BLaER1 (cell line): ENCODE results near the gene RNU5D-1.

Experiments used
- H3K27ac ChIP-seq: shearing (Covaris generic); formaldehyde crosslinking; 2 replicates; pipeline ENCODE4 v1.8.1; 2022
- H3K27me3 ChIP-seq: shearing (Covaris generic); formaldehyde crosslinking; 2 replicates; pipeline ENCODE4 v1.8.1; 2022
- H3K36me3 ChIP-seq: shearing (Covaris generic); formaldehyde crosslinking; 2 replicates; pipeline ENCODE4 v1.8.1; 2022
- H3K4me1 ChIP-seq: shearing (Covaris generic); formaldehyde crosslinking; 2 replicates; pipeline ENCODE4 v1.8.1; 2022
- H3K4me2 ChIP-seq: shearing (Covaris generic); formaldehyde crosslinking; 2 replicates; pipeline ENCODE4 v1.8.1; 2022
- H3K4me3 ChIP-seq: shearing (Covaris generic); formaldehyde crosslinking; 2 replicates; pipeline ENCODE4 v1.8.1; 2022
- H3K9ac ChIP-seq: shearing (Covaris generic); formaldehyde crosslinking; 2 replicates; pipeline ENCODE4 v1.8.1; 2022
- H3K9me3 ChIP-seq: shearing (Covaris generic); formaldehyde crosslinking; 2 replicates; pipeline ENCODE4 v1.8.1; 2022
- H4K20me1 ChIP-seq: shearing (Covaris generic); formaldehyde crosslinking; 2 replicates; pipeline ENCODE4 v1.8.1; 2022
- Cebpa-rat ChIP-seq: shearing (Covaris generic); IDR thresholded peaks from 2 replicates; pipeline ENCODE4 v1.8.1; 2022

Gene RNU5D-1

DNA sequence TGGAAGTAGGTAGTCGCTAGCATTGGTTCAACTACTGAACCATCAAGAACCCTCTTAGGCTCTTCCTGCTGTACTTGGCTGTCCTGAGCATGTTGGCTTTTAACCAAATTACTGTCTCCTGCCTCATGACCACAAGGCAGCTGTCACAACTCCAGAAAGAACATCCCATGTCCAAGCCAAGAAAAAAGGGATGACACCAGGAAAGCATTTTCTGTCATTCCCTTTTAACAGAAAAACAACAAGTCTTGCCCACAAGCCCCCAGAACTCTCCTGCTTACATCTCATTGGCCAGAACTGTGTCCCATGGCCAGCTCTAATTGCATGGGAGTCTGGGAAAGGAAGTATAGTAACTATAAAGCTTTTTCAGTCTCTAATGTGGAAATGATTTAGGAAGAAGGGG is 2.4 kb upstream of the RNU5D-1 start:
- H3K27me3 ChIP-seq, result no peaks in the 10 kb centered on the region
- peak overlapping the region; percentile 19; the same call in 1 of the 2 replicates for H3K9ac ChIP-seq
- no peak overlapping the region for H3K27ac ChIP-seq
- H3K9me3 ChIP-seq, result 0 out of 2 replicates have a peak, but pooled peaks cover 4% of the 10 kb centered on the region
- peak overlapping the region; percentile 36 for H3K4me2 ChIP-seq
- no peak overlapping the region for H3K4me3 ChIP-seq
- H4K20me1 ChIP-seq, result no peaks in the 10 kb centered on the region
- TF ChIP-seq Cebpa-rat, result no peak
- peaks cover 48% of the 10 kb centered on the region for H3K4me1 ChIP-seq
- H3K36me3 ChIP-seq, result no peaks in the 10 kb centered on the region

GRCh38 chr1:44724955-44725698 is 5.8 kb downstream of the RNU5D-1 start:
- H3K4me2 ChIP-seq, result peak overlapping the region; percentile 71
- no peak overlapping the region for H3K9ac ChIP-seq
- H3K9me3 ChIP-seq, result 0 out of 2 replicates have a peak, but pooled peaks cover 4% of the 10 kb centered on the region
- no peaks in the 10 kb centered on the region for H3K27me3 ChIP-seq
- peak overlapping the region; percentile 22; the same call in 1 of the 2 replicates for H3K27ac ChIP-seq
- H4K20me1 ChIP-seq, result no peaks in the 10 kb centered on the region
- no peak for TF ChIP-seq Cebpa-rat
- H3K4me1 ChIP-seq, result peaks cover 51% of the 10 kb centered on the region
- H3K36me3 ChIP-seq, result no peaks in the 10 kb centered on the region
- no peak overlapping the region for H3K4me3 ChIP-seq

DNA sequence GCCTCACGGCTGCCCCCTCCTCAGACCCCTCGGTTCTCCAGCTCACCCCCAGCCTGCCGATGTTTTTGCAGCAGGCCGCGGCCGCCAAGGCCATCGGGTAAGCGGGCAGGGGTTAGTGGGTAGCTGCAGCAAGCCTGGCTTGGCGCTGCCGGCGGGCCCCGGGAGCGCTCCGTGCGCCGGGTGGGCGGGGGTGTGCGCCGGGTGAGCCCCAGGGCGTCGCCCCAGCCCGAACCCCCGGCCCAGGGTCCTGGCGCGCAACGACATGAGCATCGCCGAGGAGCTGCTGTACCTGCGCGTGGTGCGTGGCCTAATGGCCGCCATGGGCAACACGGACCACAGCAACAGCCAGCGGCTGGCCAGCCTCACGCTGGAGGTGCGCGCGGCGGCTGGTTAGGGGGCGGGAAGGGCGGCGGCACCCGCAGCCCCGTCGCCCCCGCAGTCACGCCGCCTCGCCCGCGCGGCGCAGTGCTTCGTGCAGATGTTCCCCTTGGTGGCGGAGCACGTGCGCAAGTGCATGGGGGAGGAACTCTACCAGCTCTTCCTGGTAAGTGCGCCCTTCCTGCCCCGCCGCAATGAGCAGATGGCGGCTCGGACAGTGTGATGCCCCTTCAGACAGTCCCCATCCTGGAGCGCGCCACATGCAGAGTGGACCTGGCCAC is 6.5 kb downstream of the RNU5D-1 start:
- no peaks in the 10 kb centered on the region for H3K36me3 ChIP-seq
- H3K4me1 ChIP-seq, result peaks cover 53% of the 10 kb centered on the region
- no peak overlapping the region for H3K9ac ChIP-seq
- no peaks in the 10 kb centered on the region for H4K20me1 ChIP-seq
- peak overlapping the region; percentile 71 for H3K4me2 ChIP-seq
- peak overlapping the region; percentile 74 for H3K27ac ChIP-seq
- no peak overlapping the region for H3K4me3 ChIP-seq
- TF ChIP-seq Cebpa-rat, result no peak
- no peaks in the 10 kb centered on the region for H3K27me3 ChIP-seq
- 0 out of 2 replicates have a peak, but pooled peaks cover 4% of the 10 kb centered on the region for H3K9me3 ChIP-seq

- peak overlapping the region; percentile 71 for H3K4me2 ChIP-seq
- no peaks in the 10 kb centered on the region for H3K36me3 ChIP-seq
- H3K27ac ChIP-seq, result peak overlapping the region; percentile 74
- no peak for TF ChIP-seq Cebpa-rat
- no peaks in the 10 kb centered on the region for H4K20me1 ChIP-seq
- H3K4me1 ChIP-seq, result peaks cover 53% of the 10 kb centered on the region
- no peaks in the 10 kb centered on the region for H3K27me3 ChIP-seq
- H3K9ac ChIP-seq, result peak overlapping the region; percentile 64; the same call in 1 of the 2 replicates
- 0 out of 2 replicates have a peak, but pooled peaks cover 4% of the 10 kb centered on the region for H3K9me3 ChIP-seq
- H3K4me3 ChIP-seq, result 0 out of 2 replicates have a peak overlapping the region, but pooled peaks have one; percentile 33
Observed at GRCh38 chr1:44723496-44724295, 7.3 kb downstream of the RNU5D-1 start.

- no peaks in the 10 kb centered on the region for H3K27me3 ChIP-seq
- TF ChIP-seq Cebpa-rat, result no peak
- H3K4me1 ChIP-seq, result peaks cover 55% of the 10 kb centered on the region
- H3K9me3 ChIP-seq, result 0 out of 2 replicates have a peak, but pooled peaks cover 4% of the 10 kb centered on the region
- 0 out of 2 replicates have a peak overlapping the region, but pooled peaks have one; percentile 33 for H3K4me3 ChIP-seq
- no peaks in the 10 kb centered on the region for H4K20me1 ChIP-seq
- peak overlapping the region; percentile 64; the same call in 1 of the 2 replicates for H3K9ac ChIP-seq
- peak overlapping the region; percentile 74; the same call in 1 of the 2 replicates for H3K27ac ChIP-seq
- H3K36me3 ChIP-seq, result no peaks in the 10 kb centered on the region
- peak overlapping the region; percentile 71 for H3K4me2 ChIP-seq
Observed at GRCh38 chr1:44723064-44723463, 7.9 kb downstream of the RNU5D-1 start.

GRCh38 chr1:44721485-44722361 is 9.2 kb downstream of the RNU5D-1 start:
- H3K4me3 ChIP-seq, result no peak overlapping the region
- no peaks in the 10 kb centered on the region for H3K36me3 ChIP-seq
- no peaks in the 10 kb centered on the region for H4K20me1 ChIP-seq
- H3K9me3 ChIP-seq, result 0 out of 2 replicates have a peak, but pooled peaks cover 4% of the 10 kb centered on the region
- peaks cover 66% of the 10 kb centered on the region for H3K4me1 ChIP-seq
- peak overlapping the region; percentile 32 for H3K4me2 ChIP-seq
- H3K27me3 ChIP-seq, result no peaks in the 10 kb centered on the region
- no peak for TF ChIP-seq Cebpa-rat
- H3K9ac ChIP-seq, result peak overlapping the region; percentile 70
- H3K27ac ChIP-seq, result peak overlapping the region; percentile 81

DNA sequence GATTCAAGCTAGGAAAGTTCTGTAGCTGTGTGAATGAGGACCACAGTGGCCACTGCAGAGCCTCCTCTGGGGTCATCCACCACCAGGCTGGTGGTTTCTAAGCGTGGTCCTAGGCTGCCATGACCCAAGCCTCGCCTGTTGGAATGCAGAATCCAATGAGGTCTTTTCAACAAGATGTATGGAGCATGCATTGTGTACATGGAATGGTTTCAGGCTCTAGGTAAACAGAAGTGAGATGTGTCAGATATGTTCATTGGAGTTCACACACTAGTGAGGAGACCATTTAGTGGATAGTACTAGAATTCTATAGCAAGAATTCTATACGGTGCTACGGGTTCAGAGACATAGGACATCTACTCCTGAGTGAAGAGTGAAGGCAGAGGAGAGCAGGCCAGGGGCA is 10.7 kb downstream of the RNU5D-1 start:
- Histone ChIP-seq H3K4me2 (no peak overlapping the region), H3K27ac (no peak overlapping the region), H3K9ac (no peak overlapping the region), H3K4me1 (peaks cover 72% of the 10 kb centered on the region), H3K9me3 (0 out of 2 replicates have a peak, but pooled peaks cover 4% of the 10 kb centered on the region), H3K4me3 (no peak overlapping the region), H3K27me3 (no peaks in the 10 kb centered on the region), H3K36me3 (no peaks in the 10 kb centered on the region), H4K20me1 (no peaks in the 10 kb centered on the region)
- TF ChIP-seq Cebpa-rat, result no peak

GRCh38 chr1:44719318-44719717 is 11.7 kb downstream of the RNU5D-1 start:
- no peaks in the 10 kb centered on the region for H4K20me1 ChIP-seq
- H3K4me1 ChIP-seq, result peaks cover 74% of the 10 kb centered on the region
- no peak overlapping the region for H3K27ac ChIP-seq
- 0 out of 2 replicates have a peak, but pooled peaks cover 3% of the 10 kb centered on the region for H3K9me3 ChIP-seq
- no peak overlapping the region for H3K9ac ChIP-seq
- no peaks in the 10 kb centered on the region for H3K27me3 ChIP-seq
- no peak overlapping the region for H3K4me3 ChIP-seq
- no peak for TF ChIP-seq Cebpa-rat
- H3K36me3 ChIP-seq, result no peaks in the 10 kb centered on the region
- H3K4me2 ChIP-seq, result peak overlapping the region; percentile 41
